Measurements from ENCODE around the gene MTHFSD. TPM values are rescaled to one million over a fixed set of nuclear protein-coding genes. Genes with fewer than 3 reads are reported as not detected.

Gene MTHFSD
- total RNA-seq, 2 experiments from 2014 or later: 21.9 to 24.1 TPM

DNA sequence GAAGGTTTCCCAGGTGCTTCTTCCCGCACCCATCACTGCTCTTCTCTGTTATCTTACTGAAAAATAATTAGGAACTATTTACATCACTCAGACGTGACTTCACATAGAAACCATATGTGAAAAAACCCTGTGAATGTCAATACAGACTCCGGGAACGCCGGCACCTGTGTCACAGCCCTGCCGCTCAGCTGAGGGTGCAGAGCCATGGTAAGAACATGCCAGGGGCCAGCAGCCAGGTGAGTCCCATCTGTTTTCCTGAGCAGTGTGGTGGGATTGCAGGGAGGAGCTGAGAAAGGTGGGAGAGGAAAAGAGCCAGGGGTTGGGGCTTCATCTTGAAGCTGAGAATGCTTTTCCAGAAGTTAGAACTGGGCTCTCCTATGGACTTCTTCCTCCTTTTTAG, 31.0 kb downstream of the MTHFSD start:
- H3K4me1 Mint-ChIP-seq (ENCODE audit: low read depth): peaks cover 3% of the 10 kb centered on the region
- H3K4me3 Mint-ChIP-seq: no peak overlapping the region
- peaks cover 2% of the 10 kb centered on the region for H3K9me3 Mint-ChIP-seq
- CTCF ChIA-PET: interaction anchor here (0.5 kb wide), 1 partner anchor 821 kb away, joined by 3 read pairs; no protein-coding TSS in a partner anchor
- no peak for DNase-seq
- intact Hi-C loops (cut with micrococcal nuclease): no loop called here
- no peak overlapping the region for H3K27ac Mint-ChIP-seq
- H3K36me3 Mint-ChIP-seq (ENCODE audit: low read depth): no peaks in the 10 kb centered on the region
- peaks cover 14% of the 10 kb centered on the region for H3K27me3 Mint-ChIP-seq (ENCODE audit: low read depth)

- intact Hi-C loops (cut with micrococcal nuclease): no loop called here
- Mint-ChIP-seq H3K9me3 (peaks cover 2% of the 10 kb centered on the region), H3K36me3 (ENCODE audit: low read depth) (no peaks in the 10 kb centered on the region), H3K4me3 (no peak overlapping the region), H3K27ac (no peak overlapping the region), H3K4me1 (ENCODE audit: low read depth) (peaks cover 3% of the 10 kb centered on the region), H3K27me3 (ENCODE audit: low read depth) (peaks cover 22% of the 10 kb centered on the region)
- CTCF ChIA-PET: no interaction called here
- DNase-seq: no peak
Measured at GRCh38 chr16:86523166-86523740, 31.8 kb downstream of the MTHFSD start.

DNA sequence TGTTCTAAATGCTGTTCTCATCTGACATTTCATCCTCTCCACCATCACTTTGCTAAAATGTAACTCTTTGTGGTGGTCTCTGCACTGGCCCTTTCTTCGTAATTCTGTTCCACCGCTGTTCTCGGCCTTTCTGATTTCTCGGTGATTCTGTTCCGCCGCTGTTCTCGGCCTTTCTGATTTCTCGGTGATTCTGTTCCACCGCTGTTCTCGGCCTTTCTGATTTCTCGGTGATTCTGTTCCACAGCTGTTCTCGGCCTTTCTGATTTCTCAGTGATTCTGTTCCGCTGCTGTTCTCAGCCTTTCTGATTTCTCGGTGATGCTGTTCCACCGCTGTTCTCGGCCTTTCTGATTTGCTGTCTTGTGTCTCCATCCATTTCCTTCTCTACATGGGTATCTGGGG, 32.4 kb downstream of the MTHFSD start:
- no peak for DNase-seq
- intact Hi-C loops (cut with micrococcal nuclease): no loop called here
- H3K27me3 Mint-ChIP-seq (ENCODE audit: low read depth): peaks cover 28% of the 10 kb centered on the region

GRCh38 chr16:86521236-86522197, 33.5 kb downstream of the MTHFSD start:
- DNase-seq: no peak
- Mint-ChIP-seq H3K4me3 (no peak overlapping the region), H3K27ac (no peak overlapping the region), H3K9me3 (no peaks in the 10 kb centered on the region), H3K27me3 (ENCODE audit: low read depth) (peaks cover 38% of the 10 kb centered on the region), H3K36me3 (ENCODE audit: low read depth) (no peaks in the 10 kb centered on the region), H3K4me1 (ENCODE audit: low read depth) (peaks cover 3% of the 10 kb centered on the region)
- intact Hi-C loops (cut with micrococcal nuclease): loop anchor here (2.0 kb wide), 1 partner anchor 701 kb away; no protein-coding TSS in a partner anchor
- CTCF ChIA-PET: interaction anchor here (1.0 to 1.4 kb wide), 2 partner anchors 451 to 477 kb away, joined by 3 to 5 read pairs; no protein-coding TSS in a partner anchor

More for the DNA sequence above, 32.4 kb downstream of the MTHFSD start:
- no peak overlapping the region for H3K4me3 Mint-ChIP-seq
- H3K4me1 Mint-ChIP-seq (ENCODE audit: low read depth): peaks cover 3% of the 10 kb centered on the region
- peaks cover 2% of the 10 kb centered on the region for H3K9me3 Mint-ChIP-seq
- CTCF ChIA-PET: no interaction called here
- no peaks in the 10 kb centered on the region for H3K36me3 Mint-ChIP-seq (ENCODE audit: low read depth)
- H3K27ac Mint-ChIP-seq: no peak overlapping the region

- no peak for DNase-seq
- intact Hi-C loops (cut with micrococcal nuclease): loop anchor here (1.0 to 2.0 kb wide), 4 partner anchors 180 to 700 kb away; no protein-coding TSS in a partner anchor
- Mint-ChIP-seq H3K27me3 (ENCODE audit: low read depth) (peaks cover 45% of the 10 kb centered on the region), H3K27ac (no peak overlapping the region), H3K9me3 (no peaks in the 10 kb centered on the region), H3K4me3 (no peak overlapping the region), H3K36me3 (ENCODE audit: low read depth) (no peaks in the 10 kb centered on the region), H3K4me1 (ENCODE audit: low read depth) (peaks cover 3% of the 10 kb centered on the region)
- CTCF ChIA-PET: interaction anchor here (0.7 to 1.4 kb wide), 7 partner anchors 128 to 701 kb away, joined by 3 to 5 read pairs (median 4); no protein-coding TSS in a partner anchor
Measured at GRCh38 chr16:86520317-86521210, 34.5 kb downstream of the MTHFSD start.

GRCh38 chr16:86519649-86520316, 35.3 kb downstream of the MTHFSD start:
- intact Hi-C loops (cut with micrococcal nuclease): loop anchor here (1.0 to 2.0 kb wide), 4 partner anchors 179 to 699 kb away; no protein-coding TSS in a partner anchor
- Mint-ChIP-seq H3K27me3 (ENCODE audit: low read depth) (peaks cover 51% of the 10 kb centered on the region), H3K36me3 (ENCODE audit: low read depth) (no peaks in the 10 kb centered on the region), H3K27ac (no peak overlapping the region), H3K9me3 (no peaks in the 10 kb centered on the region), H3K4me3 (no peak overlapping the region), H3K4me1 (ENCODE audit: low read depth) (peaks cover 3% of the 10 kb centered on the region)
- DNase-seq: peak; percentile 62
- CTCF ChIA-PET: interaction anchor here (1.0 to 1.3 kb wide), 3 partner anchors 127 to 700 kb away, joined by 3 to 4 read pairs (median 4); no protein-coding TSS in a partner anchor

DNA sequence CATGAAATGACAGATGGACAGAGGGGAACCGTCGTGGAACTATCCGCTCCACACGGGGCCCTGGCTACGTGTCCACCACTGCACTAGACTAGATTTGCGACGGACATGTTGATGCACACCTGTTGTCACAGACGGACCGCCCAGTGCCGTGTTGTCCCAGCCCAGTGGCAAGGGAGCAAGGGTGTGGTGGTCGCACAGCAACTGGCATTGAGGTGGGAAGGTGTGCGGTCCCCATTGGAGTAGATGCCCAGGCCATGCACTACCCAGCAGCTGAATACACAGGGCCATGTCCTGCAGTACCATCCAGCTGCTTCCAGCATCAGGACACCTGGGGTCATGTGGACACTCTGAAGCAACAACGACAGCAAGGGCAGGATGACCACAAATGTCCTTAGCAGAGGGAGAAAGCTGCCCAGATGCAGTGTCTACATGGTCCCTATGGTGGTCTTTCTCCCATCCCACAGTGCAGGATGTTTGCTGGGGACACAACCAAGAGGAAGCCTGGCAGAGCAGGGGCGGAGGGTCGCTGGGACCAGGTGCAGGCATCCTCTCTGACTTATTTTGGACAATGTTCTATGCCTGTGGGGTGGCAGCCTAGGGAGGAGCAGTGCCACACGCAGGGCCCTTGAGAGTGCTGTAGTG, 35.9 kb downstream of the MTHFSD start:
- H3K9me3 Mint-ChIP-seq: no peaks in the 10 kb centered on the region
- CTCF ChIA-PET: interaction anchor here (1.1 to 2.2 kb wide), 7 partner anchors 127 to 700 kb away, joined by 3 to 7 read pairs (median 4); no protein-coding TSS in a partner anchor
- DNase-seq: no peak
- no peak overlapping the region for H3K27ac Mint-ChIP-seq
- H3K27me3 Mint-ChIP-seq (ENCODE audit: low read depth): peaks cover 54% of the 10 kb centered on the region
- peaks cover 3% of the 10 kb centered on the region for H3K4me1 Mint-ChIP-seq (ENCODE audit: low read depth)
- intact Hi-C loops (cut with micrococcal nuclease): no loop called here
- no peaks in the 10 kb centered on the region for H3K36me3 Mint-ChIP-seq (ENCODE audit: low read depth)
- no peak overlapping the region for H3K4me3 Mint-ChIP-seq

- CTCF ChIA-PET: interaction anchor here (0.7 to 2.2 kb wide), 14 partner anchors 8 to 698 kb away, joined by 3 to 8 read pairs (median 4); no protein-coding TSS in a partner anchor
- peaks cover 13% of the 10 kb centered on the region for H3K4me1 Mint-ChIP-seq (ENCODE audit: low read depth)
- no peak overlapping the region for H3K27ac Mint-ChIP-seq
- DNase-seq: peak; percentile 63
- H3K36me3 Mint-ChIP-seq (ENCODE audit: low read depth): no peaks in the 10 kb centered on the region
- no peaks in the 10 kb centered on the region for H3K9me3 Mint-ChIP-seq
- H3K4me3 Mint-ChIP-seq: no peak overlapping the region
- intact Hi-C loops (cut with micrococcal nuclease): no loop called here
- H3K27me3 Mint-ChIP-seq (ENCODE audit: low read depth): peaks cover 66% of the 10 kb centered on the region
Measured at GRCh38 chr16:86517652-86518258, 37.3 kb downstream of the MTHFSD start.

GRCh38 chr16:86517033-86517432, 38.0 kb downstream of the MTHFSD start:
- Mint-ChIP-seq H3K36me3 (ENCODE audit: low read depth) (no peaks in the 10 kb centered on the region), H3K4me3 (no peak overlapping the region), H3K27me3 (ENCODE audit: low read depth) (peaks cover 69% of the 10 kb centered on the region), H3K9me3 (no peaks in the 10 kb centered on the region), H3K4me1 (ENCODE audit: low read depth) (peaks cover 13% of the 10 kb centered on the region), H3K27ac (no peak overlapping the region)
- intact Hi-C loops (cut with micrococcal nuclease): no loop called here
- CTCF ChIA-PET: interaction anchor here (0.9 to 2.2 kb wide), 7 partner anchors 174 to 696 kb away, joined by 3 to 8 read pairs (median 6); no protein-coding TSS in a partner anchor
- DNase-seq: no peak

DNA sequence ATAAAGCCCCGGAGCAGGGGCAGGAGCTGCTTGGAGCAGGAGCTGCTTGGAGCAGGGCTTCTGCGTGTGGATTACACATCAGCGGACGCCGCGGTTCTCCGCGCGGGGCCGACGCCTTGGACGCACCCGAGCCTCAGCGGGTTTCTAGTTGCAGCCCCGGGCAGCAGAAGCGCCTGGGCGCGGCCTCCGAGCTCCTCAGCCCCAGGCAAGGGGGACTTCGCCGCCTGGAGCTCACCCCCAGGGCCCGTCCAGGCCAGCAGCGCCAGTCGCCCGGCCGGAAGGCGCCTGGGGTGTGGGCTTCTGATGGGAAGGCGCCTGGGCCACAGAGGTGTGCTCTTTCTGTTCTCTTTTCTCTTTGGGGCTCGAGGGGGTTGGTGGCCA, 38.4 kb downstream of the MTHFSD start:
- Mint-ChIP-seq H3K27me3 (ENCODE audit: low read depth) (peaks cover 70% of the 10 kb centered on the region), H3K9me3 (no peaks in the 10 kb centered on the region), H3K27ac (no peak overlapping the region), H3K4me1 (ENCODE audit: low read depth) (peaks cover 14% of the 10 kb centered on the region), H3K36me3 (ENCODE audit: low read depth) (no peaks in the 10 kb centered on the region), H3K4me3 (no peak overlapping the region)
- intact Hi-C loops (cut with micrococcal nuclease): no loop called here
- DNase-seq: no peak
- CTCF ChIA-PET: interaction anchor here (0.9 to 2.2 kb wide), 3 partner anchors 196 to 695 kb away, joined by 3 to 8 read pairs (median 7); no protein-coding TSS in a partner anchor

Measured in activated naive CD4-positive, alpha-beta T cell treated with anti-CD3 and anti-CD28 coated beads for 36 hours (primary cell).